Germinal center (tissue), 1 donor: ENCODE measurements around the gene NR6A1.

Source experiments
- DNase-seq: peaks from one replicate; pipeline ENCODE4 v3.0.0; 2012; ENCODE audit warnings: mixed read lengths, low spot score

Gene NR6A1

DNA sequence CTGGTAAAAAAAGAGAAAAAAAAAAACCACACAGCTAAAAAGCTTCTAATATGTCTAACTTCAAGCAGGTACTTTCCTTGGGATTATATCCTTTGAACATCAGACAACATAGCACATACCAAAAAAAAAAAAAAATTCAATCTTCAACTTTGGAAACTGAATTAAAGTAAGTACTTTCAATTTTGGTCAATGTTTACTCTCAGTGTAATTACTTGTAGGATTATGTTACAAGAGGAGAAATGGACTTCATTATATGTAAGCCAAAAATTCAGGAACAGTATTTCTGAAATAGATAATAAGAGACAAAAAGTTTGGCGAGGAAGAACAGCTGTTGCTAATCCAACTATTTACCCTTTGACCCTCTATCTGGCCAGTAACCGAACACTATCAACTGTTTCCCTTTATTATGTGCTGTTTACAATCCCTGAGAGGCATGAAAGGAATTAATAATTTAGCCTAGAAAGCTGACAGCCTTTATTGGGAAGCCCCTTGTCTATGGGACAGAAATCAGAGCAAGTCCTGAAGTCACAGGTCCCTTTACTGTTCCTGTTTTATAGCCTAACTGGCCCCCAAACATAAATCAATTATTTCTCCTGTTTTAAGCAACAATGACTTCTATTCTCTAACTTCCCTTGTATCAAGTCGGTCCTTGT is 46.6 kb downstream of the NR6A1 start:
- no peak for DNase-seq

DNA sequence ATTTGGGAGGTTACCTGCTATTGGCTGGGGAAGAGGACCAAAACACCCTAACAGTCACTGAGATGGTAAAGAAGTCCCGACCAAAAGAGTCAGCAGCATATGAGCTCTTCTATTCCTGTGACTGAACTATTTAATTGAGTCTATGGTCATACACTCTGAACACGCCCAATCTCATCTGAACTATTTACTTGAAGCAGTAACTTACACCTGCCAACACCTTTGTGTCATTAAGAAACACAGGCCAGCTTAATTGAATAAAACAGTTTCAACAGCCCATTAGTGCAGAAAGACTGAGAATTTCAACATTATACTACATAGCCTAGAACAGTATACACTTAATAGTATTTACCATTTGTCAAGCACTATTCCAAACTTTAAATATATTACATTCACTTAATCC is 47.8 kb downstream of the NR6A1 start:
- no peak for DNase-seq

DNA sequence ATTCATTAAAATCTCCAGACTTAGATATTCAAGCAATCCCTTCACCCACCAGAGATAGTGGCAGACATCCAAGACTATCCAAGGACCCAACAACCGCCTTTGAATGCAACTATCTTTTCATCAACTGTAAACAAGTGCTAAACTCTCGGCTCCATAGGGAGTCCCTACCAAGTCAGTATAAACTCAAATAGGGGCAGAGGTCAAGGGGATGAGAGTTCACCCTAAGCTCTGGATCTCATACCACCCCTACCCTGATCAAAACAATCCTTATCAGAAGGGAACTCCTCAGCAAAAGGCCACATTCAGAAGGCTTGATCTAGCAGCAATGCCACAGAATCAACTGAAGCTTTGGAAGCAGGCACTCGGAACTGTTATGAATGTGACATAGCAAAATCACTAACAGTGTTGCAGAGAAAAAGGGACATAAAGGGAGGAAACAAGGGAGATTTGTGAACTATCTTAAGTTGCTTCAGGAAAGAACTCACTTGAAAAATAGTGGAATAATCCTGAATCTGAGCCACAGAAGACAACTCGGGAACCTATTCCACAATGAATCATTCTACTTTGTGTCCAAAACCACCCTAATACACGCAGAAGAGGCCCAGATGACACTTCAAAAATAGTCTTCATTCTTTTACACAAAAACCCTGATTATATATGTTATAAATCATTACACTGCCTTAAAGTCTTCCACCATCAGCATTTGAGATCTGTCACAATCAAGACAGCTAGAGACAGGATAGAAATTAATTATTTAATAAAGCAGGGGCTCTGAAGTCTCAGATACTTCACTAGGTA is 49.8 kb downstream of the NR6A1 start:
- DNase-seq, result no peak

DNA sequence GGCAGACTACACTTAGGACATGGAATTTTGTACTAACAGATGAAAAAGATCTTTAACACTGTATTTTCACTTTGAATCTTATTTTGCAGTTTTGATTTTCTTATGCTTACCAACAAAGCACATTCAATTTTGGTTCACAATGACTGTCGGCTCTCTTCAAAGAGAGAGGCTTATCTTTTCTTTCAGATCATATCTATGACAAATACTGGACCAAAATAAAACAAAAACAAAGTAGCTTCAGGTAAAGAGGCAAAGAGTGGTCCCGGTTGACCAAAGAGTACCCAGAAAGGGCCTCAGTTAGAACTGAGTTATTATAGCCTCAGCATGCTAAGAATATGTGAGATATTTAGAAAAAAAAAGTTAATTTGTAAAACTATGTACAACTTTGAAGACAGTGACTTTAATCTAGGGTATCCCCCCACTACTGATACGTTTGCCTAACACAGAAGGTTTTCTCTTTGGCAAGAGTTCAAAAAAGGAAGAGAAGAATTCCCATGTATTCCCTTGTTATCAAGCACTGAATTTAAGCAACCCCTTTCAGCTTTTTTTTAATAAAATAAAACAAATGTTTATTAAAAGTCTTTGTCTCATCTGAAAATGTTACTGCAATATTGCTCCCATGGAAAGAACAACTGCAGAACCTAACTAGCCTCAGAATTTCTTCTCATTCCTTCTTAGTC is 50.5 kb downstream of the NR6A1 start:
- no peak for DNase-seq

DNA sequence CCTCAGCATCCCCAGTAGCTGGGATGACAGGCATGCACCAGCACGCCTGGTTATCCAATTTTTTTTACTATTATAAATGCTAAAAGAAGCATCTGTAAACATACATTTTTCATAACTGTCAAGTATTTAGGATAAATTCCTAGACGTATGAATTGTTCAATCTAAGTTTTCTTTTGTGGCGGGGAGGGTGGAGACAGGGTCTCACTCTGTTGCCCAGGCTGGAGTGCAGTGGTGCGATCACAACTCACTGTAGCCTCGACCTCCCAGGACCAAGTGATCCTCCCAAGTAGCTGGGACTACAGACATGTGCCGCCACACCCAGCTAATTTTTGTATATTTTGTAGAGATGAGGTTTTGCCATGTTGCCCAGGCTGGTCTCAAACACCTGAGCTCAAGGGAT is 52.2 kb downstream of the NR6A1 start:
- no peak for DNase-seq

DNA sequence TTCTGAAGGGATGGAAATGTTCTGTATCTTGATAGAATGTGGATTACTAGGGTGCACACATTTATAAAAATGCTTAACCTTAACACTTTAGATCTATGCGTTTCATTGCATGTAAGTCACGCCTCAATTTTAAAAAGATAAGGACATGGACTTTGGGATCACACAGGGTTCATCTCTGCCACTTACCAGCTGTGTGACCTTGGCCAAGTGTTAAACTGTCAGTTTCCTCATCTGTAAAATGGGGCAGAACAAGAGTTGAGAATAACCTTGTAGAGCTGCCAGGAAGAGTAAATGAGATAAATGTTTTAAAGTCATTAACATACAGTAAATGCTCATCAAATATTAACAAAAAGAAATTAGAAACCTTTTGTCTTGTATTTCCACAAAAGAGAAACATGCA is 53.5 kb downstream of the NR6A1 start:
- no peak for DNase-seq

DNA sequence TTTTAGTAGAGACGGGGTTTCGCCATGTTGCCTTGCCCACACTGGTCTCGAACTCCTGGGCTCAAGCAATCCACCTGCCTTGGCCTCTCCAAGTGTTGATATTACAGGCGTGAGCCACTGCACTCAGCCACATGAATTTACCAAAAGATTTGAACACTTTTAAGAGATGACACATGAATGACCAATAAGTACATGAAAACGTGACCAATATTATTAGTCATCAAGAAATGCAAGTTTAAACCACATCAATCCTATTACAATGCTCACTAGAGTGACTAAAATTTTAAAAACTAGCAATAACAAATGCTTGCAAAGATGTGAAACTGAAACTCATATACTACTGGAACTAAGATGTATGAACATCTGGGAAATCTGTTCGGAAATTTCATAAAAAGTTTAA is 54.3 kb downstream of the NR6A1 start:
- DNase-seq, result no peak

DNA sequence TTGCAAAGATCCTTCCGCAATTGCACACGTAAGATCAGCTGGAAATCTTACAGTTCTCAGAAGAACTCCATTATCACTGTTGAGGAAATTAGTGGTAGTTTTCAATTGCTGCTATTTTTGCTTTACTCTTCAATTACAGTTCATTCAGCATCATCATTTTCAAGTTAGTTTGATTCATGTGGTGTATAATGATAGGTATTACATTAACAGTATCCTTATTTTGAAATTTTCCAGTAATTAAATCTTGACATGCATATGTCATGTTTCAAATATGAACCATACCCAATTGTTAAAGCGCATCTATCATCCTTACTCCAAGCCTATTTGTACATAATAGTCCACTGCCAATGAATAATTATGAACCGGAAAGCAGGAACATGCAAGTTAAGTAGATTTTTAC is 60.3 kb downstream of the NR6A1 start:
- DNase-seq, result no peak

DNA sequence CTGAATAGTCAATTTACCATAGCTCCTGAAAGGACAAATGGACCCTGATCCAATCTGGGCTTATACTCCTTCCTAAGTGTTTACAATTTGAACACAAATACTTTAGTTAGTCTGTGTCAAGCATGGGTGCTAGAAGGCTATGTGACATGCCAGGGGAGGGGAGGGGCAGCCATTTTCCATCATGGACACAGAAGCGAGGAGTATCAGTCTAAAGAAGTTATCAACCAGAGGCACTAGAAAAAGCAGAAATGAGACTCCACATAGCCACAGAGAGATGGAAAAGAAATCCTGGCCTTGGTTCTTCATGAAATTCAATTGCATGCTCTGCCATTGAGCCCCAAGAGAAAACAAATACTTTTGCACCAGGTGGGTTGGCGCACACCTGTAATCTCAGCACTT is 61.8 kb downstream of the NR6A1 start:
- DNase-seq, result no peak

DNA sequence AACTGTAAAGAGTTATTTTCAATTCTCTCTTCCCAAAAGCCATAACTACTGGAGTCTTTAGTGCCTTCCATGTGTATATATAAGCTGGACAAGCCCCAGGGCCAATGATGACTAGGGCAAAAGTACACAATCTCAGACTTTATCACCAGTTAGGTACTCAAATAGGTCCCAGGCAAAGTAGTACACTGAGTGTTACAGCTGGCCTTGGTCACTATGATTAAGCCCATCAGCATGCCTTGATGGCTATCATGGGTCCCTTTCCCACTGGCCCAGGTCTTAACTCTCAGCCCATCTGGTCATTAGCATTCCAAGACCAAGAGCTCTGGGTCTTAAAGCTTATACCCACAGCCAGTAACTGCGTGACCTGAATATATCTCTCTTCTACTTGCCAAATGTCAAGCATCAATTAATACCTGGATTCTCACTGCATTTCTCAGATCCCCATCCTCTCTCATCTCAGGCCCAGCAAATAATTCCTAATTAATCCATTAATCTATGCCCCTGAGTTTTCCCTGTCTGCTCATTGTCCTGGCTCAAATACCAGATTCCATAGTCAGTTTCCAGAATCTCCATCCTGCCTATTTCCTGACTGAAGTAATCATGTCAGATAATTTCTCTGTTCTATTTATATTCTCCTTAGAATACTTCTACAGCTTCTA is 62.3 kb downstream of the NR6A1 start:
- no peak for DNase-seq

DNA sequence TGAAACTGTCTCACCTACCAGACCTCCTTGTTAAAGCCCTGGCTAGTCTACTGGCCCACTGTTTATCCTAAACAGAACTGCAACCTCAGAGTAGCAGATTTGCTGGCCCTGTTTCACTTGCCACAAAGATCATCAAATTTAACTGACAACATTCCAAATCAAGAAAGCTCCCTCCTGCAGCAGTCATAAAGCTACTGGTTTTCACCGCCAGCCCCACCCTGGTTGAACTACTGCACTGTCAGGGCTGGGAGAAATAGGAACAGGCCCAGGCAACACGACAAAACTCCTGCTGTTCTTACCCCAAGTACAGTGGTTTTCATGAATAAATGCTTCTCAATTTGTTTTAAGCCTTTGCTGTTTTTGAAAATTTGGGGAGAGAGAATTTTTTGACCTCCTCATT is 63.0 kb downstream of the NR6A1 start:
- DNase-seq, result no peak

DNA sequence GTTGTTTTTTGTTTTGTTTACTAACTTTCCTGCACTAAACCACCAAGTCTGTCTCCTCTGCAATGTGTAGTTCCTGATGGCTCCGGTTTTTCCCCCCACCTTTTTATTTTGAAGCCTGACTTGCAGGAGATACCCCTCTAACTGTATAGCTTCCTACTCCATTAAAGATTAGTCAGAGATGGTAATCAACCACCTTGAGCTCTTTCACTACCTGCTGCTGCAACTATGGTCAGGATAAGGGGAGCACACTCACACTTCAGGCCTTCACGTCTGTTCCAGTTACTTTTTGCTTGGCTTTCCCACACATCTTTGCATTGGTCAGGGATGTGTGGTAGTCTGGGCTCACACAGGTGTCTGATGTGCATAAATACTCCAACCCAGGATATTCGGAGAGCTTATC is 63.4 kb downstream of the NR6A1 start:
- no peak for DNase-seq

DNA sequence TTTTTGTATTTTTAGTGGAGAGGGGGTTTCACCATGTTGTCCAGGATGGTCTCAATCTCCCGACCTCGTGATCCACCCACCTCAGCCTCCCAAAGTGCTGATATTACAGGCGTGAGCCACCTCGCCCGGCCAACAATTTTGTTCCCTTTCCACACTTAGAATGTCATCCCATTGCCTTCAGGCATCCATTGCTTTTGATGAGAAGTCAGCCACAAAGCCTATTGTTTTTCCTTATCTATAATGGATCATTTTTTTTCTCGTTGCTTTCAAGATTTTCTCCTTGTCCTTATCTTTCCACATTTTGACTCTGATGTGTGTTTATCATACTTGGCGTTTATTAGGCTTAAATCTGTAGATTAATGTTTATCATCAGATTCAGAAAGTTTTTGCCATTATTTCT is 64.4 kb downstream of the NR6A1 start:
- DNase-seq, result no peak

DNA sequence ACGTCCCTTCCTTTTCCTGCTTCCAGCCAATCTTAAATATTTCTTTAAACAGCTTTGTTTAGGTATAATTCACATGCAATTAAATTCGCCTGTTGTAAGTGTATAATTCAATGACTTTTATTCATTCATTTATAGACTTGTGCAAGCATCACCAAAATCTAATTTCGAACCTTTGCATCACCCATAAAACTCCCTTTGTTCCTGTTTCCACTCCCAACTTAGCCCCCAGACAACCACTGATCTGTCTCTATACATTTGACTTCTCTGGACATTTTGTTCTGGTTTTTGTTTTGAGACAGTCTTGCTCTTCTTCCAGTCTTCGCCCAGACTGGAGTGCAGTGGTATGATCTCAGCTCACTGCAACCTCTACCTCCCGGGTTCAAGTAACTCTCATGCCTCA is 71.5 kb downstream of the NR6A1 start:
- no peak for DNase-seq

DNA sequence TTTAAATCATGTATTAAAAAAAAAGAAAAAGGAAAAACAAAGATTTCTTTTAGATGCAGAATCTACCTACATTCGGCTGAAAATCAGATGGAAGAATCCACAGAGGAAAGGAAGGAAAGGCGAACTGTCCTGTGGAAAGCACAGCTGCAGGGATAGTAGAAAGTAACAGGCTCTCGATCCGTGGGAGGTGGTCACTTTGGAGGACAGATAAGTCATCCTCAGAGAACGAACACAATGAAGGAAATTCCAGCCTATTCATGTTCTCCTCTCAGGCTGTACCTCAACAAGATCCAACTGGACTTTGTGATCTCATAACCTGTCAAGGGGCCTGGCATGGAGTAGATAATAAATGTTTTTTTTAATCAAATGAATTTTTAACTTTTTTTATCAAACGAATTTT is 72.8 kb downstream of the NR6A1 start:
- DNase-seq, result no peak

DNA sequence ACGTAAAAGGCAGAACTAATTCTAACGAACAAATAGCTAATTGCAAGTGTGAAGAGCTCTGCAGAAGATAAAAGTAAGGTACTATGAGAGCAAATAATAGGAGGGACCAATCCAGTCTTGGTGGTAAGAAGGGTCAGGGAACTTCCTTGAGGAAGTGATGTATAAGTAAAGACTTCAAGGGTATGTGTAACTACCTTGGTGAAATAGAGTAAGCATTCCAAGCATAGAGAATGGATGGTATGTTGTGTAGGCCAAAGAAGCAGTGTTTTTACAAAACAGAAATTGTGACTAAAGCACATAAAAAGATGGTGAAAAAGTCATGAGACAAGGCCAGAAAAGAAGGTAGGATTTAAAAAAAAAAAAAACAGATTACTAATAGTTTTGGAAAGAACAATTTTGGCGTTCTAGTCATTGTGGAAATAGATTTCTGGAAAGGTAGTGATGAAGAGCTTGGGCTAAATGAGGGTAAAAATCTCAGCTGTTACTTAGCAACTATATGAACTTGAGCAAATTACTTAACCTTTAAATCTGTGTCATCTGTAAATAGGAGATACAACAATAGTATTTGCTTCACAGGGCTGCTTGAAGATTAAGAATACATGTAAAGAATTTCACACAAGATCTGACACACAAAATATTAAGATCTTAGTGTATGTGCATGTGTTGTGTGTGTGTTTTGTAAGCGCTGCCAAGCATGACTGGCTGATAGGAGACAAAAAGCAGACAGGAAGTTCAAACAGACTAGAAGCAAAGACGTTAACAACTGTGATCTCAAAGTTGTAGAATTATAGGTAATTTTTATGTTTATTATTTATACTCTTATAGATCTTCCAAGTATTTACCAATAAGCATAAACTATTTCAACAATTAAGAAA is 73.5 kb downstream of the NR6A1 start:
- no peak for DNase-seq

DNA sequence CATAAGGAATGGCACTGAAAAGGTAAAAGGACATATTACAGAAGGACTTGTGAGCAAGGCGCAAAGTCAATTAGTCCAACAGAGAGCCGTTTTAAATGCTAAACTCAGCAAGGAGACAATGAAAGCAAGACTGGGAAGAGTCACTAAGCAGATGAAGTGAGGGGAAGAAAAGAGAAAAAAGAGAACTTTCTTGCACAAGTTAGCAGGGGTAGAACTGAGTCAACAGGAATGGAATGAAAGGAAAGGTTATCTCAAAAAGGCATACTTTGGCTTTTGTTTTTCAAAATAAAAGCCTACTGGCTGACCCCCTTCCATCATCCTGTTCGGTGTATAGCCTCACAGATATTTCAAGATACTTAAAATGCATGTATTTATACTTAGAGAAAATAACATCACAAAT is 75.0 kb downstream of the NR6A1 start:
- DNase-seq, result no peak

DNA sequence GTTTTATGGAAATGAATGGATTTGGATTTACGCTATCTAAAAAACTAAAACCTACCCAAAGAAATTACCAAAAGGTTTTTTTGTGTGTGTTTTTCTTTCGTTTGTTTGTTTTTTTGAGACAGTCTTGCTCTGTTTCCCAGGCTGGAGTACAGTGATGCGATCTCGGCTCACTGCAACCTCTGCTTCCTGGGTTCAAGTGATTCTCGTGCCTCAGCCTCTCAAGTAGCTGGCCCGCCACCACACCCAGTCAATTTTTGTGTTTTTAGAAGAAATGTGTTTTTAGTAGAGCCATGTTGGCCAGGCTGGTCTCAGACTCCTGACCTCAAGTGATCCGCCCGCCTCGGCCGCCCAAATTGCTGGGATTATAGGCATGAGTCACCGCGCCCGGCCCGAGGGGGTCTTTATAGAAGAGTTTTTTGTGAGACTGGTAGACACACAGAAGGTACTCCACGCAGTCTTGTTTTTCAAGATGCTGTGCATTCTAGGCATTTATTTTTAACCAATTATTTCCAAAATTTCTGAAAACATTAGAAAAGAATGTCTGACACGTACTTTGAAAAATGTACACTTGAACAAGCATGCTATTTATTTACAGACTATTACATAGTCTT is 75.7 kb downstream of the NR6A1 start:
- DNase-seq, result no peak

DNA sequence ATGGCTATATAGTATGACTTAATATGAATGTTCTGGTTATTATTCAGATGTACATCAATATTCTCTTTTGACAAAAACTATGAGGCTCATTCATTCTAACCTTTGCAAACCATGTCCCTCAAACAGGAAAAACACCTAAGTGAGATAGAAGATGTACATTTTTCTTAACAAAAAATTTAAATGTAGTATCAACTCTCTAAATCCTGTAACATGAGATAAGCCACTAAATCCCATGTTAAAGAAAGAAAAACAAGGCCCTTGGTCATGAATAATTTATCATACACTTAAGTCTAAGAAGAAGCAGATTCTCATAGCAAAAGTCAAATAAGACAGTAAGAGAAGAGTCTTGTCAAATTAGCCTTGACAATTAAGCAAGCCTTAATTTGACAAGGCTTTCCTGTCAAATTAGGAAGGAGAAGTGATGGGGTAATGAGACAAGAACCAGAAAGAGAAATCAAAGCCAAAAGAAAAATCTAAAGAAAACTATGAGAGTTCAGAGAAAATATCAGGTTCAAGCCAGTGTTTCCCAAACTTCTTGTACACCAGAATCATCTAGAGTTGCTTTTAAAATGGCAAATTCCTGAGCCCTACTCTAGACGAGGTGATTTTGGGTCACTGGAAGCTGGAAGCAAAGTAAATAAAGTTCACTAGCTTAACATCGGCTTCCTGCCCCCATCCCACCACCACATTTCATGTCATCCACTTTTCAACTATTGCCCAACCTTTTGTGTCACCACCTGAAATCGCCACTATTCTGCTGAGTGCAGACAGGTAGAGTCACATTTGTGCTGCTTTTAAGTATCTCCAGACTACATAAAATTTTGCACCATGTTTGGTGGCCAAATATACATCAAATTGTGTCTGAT is 76.5 kb downstream of the NR6A1 start:
- no peak for DNase-seq

DNA sequence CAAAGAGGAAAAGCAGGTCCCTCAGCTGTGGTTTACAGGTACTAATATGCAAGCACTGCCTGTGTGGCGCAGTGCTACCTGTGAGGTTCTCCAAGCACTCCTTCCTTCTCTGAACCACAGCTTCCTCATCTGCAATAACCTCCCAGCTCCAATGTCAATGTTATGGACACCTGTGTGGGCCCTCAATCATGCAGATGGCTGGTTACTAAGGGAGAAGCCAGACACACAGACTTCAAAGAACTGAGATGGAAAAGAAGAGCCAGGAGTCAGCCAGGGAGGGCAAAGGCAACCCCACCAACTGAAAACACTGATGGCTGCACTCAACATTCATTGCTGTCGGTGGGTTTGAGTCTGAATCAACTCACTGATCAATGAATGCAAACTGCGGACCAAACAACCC is 77.7 kb downstream of the NR6A1 start:
- DNase-seq, result no peak
